ENCODE data around the gene C13orf46. TPM values are rescaled to one million over a fixed set of nuclear protein-coding genes. Genes with fewer than 3 reads are reported as not detected.

C13orf46 gene
- total RNA-seq, 1 donor from 2014 or later, result 0.69 TPM

DNA sequence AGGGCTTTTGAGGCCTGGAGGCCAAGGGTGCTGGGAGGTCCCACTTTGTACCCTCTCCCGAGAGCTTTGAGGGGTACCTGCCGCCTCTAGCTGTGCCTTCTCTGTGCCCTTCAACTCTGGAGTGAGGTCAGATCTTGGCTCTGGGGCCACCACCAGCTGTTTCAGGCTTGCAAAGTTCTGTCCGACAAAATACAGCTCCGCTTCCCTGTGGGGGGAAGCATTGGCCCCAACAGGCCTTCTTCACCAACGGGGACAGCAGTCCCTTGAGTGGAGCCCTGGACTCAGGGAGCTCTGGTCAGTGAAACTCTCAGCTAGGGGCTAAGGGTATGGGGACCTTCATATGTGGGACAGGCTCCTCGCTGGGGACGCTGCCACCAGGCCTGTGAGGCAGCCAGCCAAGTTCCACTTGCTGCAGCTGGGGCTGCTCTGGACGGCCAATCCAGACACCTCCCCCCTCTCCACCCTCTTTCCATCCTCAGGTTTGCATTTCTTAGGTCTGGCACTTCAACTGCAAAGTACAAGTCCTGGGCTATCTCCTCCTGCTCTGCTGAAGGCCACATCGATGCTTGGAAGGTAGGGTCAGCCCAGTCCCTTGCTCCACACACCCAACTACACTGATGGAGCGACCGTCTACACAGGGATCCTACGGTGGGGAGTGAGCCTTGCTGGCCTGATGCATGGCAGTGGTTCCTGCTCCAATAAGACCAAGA, 46.8 kb downstream of the C13orf46 start:
- H3K9me3 Mint-ChIP-seq, result no peaks in the 10 kb centered on the region
- CTCF ChIA-PET, result no interaction called here
- TF ChIP-seq, protein P1, sequence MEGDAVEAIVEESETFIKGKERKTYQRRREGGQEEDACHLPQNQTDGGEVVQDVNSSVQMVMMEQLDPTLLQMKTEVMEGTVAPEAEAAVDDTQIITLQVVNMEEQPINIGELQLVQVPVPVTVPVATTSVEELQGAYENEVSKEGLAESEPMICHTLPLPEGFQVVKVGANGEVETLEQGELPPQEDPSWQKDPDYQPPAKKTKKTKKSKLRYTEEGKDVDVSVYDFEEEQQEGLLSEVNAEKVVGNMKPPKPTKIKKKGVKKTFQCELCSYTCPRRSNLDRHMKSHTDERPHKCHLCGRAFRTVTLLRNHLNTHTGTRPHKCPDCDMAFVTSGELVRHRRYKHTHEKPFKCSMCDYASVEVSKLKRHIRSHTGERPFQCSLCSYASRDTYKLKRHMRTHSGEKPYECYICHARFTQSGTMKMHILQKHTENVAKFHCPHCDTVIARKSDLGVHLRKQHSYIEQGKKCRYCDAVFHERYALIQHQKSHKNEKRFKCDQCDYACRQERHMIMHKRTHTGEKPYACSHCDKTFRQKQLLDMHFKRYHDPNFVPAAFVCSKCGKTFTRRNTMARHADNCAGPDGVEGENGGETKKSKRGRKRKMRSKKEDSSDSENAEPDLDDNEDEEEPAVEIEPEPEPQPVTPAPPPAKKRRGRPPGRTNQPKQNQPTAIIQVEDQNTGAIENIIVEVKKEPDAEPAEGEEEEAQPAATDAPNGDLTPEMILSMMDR (IDR thresholded peaks at IDR 0.05), result no peak
- no peak overlapping the region for H3K4me3 Mint-ChIP-seq
- H3K4me1 Mint-ChIP-seq, result peaks cover 1% of the 10 kb centered on the region
- no peak overlapping the region for H3K27ac Mint-ChIP-seq
- DNase-seq (peak; percentile 6), ATAC-seq (ENCODE audit: low read depth) (no peak)
- H3K27me3 Mint-ChIP-seq, result peaks cover 23% of the 10 kb centered on the region
- POLR2A ChIA-PET, result no interaction called here
- no peaks in the 10 kb centered on the region for H3K36me3 Mint-ChIP-seq (ENCODE audit: low read depth)
- intact Hi-C loops (cut with micrococcal nuclease), result no loop called here

GRCh38 chr13:113926301-113926761, 47.5 kb downstream of the C13orf46 start:
- intact Hi-C loops (cut with micrococcal nuclease), result no loop called here
- no peak for DNase-seq
- CTCF ChIA-PET, result no interaction called here

GRCh38 chr13:113924184-113924901, 49.5 kb downstream of the C13orf46 start:
- intact Hi-C loops (cut with micrococcal nuclease), result no loop called here
- ATAC-seq (ENCODE audit: low read depth), result no peak

More at GRCh38 chr13:113926301-113926761, 47.5 kb downstream of the C13orf46 start:
- ATAC-seq (ENCODE audit: low read depth), result no peak
- TF ChIP-seq, protein P1 (IDR thresholded peaks at IDR 0.05), result no peak
- Mint-ChIP-seq H3K4me3 (no peak overlapping the region), H3K9me3 (peaks cover 4% of the 10 kb centered on the region), H3K27ac (no peak overlapping the region), H3K27me3 (peaks cover 21% of the 10 kb centered on the region), H3K36me3 (ENCODE audit: low read depth) (no peaks in the 10 kb centered on the region), H3K4me1 (peaks cover 1% of the 10 kb centered on the region)
- POLR2A ChIA-PET, result no interaction called here

DNA sequence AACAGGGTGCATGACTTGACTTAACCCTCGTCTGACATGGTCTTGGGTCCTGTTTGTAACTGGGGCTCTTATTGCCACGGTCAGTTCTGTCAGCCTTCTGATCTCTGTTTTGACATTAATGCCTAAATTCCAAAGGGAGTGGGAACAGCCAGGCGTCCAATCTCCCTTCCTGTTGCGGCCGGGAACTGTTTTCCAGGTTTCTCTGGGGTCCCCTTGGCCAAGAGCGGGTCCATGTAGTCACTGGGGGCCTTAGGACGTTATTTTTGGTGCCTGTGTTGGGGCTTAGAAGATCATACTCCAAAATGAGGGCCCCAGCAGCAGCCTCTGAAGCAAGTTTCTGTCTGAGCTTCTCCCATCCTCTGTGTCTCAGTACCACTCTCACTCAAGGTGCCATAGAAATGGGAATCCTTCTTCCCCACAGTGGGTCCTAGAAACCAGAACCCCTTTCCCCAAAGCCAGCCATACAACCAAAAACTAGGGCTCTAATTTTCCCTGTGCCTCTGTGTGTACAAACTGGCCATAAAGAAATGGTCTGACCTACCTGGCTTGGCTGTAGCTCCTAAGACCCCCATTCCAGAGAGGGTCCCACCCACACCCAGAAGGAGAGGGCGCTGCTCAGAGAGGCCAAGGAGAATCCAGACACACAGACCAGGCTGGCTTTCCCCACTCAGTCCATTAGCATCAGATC, 50.4 kb downstream of the C13orf46 start:
- no peaks in the 10 kb centered on the region for H3K36me3 Mint-ChIP-seq (ENCODE audit: low read depth)

More at GRCh38 chr13:113924184-113924901, 49.5 kb downstream of the C13orf46 start:
- ChIA-PET CTCF (no interaction called here), POLR2A (no interaction called here)
- no peak for DNase-seq
- no peaks in the 10 kb centered on the region for H3K4me1 Mint-ChIP-seq
- H3K9me3 Mint-ChIP-seq, result peaks cover 4% of the 10 kb centered on the region
- TF ChIP-seq, protein P1 (IDR thresholded peaks at IDR 0.05), result no peak
- no peak overlapping the region for H3K4me3 Mint-ChIP-seq
- H3K27me3 Mint-ChIP-seq, result peaks cover 17% of the 10 kb centered on the region
- no peak overlapping the region for H3K27ac Mint-ChIP-seq
- no peaks in the 10 kb centered on the region for H3K36me3 Mint-ChIP-seq (ENCODE audit: low read depth)

More for the DNA sequence above, 50.4 kb downstream of the C13orf46 start:
- Mint-ChIP-seq H3K9me3 (peaks cover 4% of the 10 kb centered on the region), H3K4me1 (no peaks in the 10 kb centered on the region), H3K27ac (no peak overlapping the region), H3K4me3 (no peak overlapping the region), H3K27me3 (peaks cover 17% of the 10 kb centered on the region)
- ATAC-seq (ENCODE audit: low read depth), result no peak
- intact Hi-C loops (cut with micrococcal nuclease), result no loop called here
- DNase-seq, result no peak
- POLR2A ChIA-PET, result no interaction called here
- CTCF ChIA-PET, result no interaction called here
- TF ChIP-seq, protein P1 (IDR thresholded peaks at IDR 0.05), result no peak

All from activated B cell treated with CpG ODN at 0.5 μM for 24 hours (primary cell).